Measurements from ENCODE around the gene GDF9.

GRCh38 chr5:132850066-132850465 lies 16.2 kb downstream of the GDF9 start:
- no peak for TF ChIP-seq POLR2AphosphoS5 (IDR thresholded peaks at IDR 0.05; ENCODE audit: low read depth)
- no peak for TF ChIP-seq CTCF (conservative IDR thresholded peaks at IDR 0.05; ENCODE audit: low read depth in 2 of 2)
- no peak for TF ChIP-seq ETS1 (IDR thresholded peaks at IDR 0.05)
- no peak for TF ChIP-seq REST (IDR thresholded peaks at IDR 0.05; ENCODE audit: unreplicated experiment)
- no peak for TF ChIP-seq EZH2phosphoT487 (IDR thresholded peaks at IDR 0.05; ENCODE audit: unreplicated experiment)
- no peak for TF ChIP-seq EZH2 (IDR thresholded peaks at IDR 0.05; ENCODE audit: low read depth, unreplicated experiment)
- no peak for TF ChIP-seq ZNF462 (CRISPR knock-in tag; IDR thresholded peaks at IDR 0.05)
- TF ChIP-seq CREB1 (CRISPR knock-in tag; IDR thresholded peaks at IDR 0.05; ENCODE audit: low read depth): no peak
- TF ChIP-seq ZNF331 (CRISPR knock-in tag; IDR thresholded peaks at IDR 0.05; ENCODE audit: low read depth): no peak
- no peak for TF ChIP-seq NANOG (IDR thresholded peaks at IDR 0.05; ENCODE audit: borderline replicate concordance)
- no peak for TF ChIP-seq JUNB (IDR thresholded peaks at IDR 0.05; ENCODE audit: unreplicated experiment)
